NCI-H345 treated with DMSO at 0.1 percent for 48 hours (cell line): ENCODE measurements around the gene STX1B.
"Not testable (repeated sequence)": the region's sequence is repeated elsewhere in the genome, so short reads cannot be mapped to it uniquely, and the experiment has no call there.

Experiments
- DNase-seq: peaks from one replicate; lab custom pipeline; 2025; ENCODE audit not compliant: unreplicated experiment; lab: John Stamatoyannopoulos, UW

STX1B gene

DNA sequence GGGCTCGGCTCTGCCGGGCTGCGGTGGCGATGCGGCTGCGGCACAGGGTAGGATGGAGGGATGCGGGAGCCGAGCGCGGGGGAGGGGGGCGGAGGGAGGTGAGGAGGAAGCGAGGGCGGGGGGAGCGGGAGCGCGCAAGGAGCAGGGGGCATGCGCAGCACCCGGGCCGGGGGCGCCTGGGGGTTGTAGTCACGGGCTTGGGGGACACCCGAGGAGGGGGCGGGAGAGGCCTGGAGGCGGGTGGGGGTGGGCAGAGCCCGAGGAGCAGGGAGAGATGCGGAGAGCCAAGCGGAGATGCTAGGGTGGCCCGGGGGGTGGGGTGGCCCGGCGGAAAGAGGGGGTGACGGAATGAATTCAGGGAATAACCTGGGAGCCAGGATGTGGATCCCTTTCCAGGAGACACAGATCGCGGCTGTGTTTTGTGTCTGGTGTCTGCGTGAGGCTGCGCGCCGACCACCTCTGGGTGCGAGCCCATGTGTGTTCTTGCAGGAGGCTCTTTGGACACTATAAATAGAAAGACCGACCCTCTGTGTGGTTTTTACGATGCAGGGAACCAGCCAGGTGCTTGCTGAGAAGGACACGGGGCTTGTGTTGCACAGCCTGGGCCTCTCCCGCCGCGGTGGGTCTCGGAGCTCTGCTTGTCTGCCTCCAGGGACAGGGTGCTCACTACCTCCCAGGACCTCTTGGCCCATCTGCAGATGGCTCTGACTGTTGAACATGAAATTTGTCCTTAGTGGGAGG is at the start of gene STX1B:
STX1B (minus strand) TSS at position 54 of the 741 bp plus-strand sequence. CDS start 242 bp downstream, outside the sequence.
- DNase-seq: no peak

DNA sequence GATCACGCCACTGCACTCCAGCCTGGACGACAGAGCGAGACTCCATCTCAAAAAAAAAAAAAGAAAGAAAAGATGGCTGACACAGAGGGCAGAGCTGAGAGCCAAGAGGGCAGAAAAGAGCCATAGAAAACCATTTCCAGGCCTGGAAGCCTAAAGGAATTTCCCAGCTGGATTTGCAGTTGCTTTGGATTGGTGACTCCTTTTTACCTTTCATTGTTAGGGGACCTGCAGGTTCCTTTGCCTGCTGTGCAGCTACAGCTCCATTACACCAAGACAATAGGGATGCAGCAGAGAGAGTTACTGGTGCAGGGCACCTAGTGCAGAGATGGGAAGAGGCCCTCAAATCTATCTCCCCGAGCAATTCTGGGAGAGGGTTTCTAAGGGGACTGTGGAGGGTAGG is 45.2 kb upstream of the STX1B start:
- DNase-seq: no peak

DNA sequence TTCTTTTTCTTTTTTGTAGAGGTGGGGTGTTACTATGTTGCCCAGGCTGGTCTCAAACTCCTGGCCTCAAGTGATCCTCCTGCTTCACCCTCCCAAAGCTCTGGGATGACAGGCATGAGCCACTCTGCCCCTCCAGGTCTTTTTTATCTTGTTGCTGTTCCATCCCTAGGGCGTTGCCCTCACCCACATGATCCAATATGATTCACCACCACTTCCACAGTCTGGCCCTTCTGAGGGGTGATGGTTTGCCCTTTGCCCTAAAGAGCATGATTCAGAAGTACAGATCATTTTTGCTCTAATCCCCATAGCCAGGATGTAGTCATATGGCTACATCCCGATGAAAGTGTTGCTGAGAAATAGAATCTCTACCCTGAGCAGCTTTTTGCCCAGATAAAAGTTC is 41.7 kb upstream of the STX1B start:
- DNase-seq: no peak

DNA sequence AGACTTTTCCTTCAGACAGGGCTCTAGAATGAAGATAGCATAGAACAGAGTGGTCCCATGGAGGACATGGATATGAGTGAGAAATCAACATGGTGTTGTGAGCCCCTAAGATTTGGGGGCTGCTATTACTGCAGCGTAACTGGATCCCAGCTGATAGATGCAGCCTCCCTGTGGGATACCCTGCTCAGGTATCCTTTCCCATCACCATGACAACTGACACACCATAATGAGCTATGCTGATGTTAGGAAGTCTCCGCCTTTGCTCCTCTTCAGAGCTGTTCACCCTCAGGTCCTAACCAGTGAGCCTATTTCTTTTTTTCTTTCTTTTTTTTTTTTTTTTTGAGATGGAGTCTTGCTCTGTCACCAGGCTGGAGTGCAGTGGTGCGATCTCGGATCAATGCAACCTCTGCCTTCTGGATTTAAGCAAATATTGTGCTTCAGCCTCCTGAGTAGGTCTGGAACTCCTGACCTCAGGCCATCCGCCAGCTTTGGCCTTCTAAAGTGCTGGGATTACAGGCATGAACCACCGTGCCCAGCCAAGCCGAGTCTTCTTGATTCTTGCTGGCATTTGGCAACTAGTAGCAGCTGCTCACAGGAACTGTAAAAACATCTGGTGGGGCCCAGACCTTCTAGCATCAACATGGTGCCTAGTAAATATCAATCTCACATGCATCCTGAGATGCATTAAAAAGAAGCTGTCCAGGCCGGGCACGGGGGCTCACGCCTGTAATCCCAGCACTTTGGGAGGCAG is 40.0 kb upstream of the STX1B start:
- DNase-seq: no peak

DNA sequence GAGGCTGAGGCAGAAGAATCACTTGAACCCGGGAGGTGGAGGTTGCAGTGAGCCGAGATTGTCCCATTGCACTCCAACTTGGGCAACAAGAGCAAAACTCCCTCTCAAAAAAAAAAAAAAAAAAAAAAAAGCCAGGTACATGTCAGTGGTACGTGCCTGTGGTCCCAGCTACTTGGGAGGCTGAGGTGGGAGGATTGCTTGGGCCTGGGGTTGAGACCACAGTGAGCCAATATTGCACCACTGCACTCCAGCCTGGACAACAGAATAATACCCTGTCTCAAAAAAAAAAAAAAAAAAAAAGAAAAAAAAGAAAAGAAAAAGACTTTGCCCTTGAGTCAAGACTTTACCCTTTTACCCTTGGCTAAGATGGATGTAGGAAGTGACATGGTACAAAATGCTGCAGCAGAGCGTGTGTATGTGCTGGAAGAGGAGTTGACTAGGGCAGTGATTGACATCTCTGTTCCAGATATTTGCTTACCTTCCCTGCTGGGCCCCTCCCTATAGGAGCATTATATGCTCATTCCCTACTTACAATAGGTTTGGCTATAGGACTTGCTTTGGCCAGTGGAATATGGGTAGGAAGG is 33.6 kb upstream of the STX1B start:
- DNase-seq: no peak

GRCh38 chr16:31043352-31043751 is 32.9 kb upstream of the STX1B start:
- DNase-seq: no peak

DNA sequence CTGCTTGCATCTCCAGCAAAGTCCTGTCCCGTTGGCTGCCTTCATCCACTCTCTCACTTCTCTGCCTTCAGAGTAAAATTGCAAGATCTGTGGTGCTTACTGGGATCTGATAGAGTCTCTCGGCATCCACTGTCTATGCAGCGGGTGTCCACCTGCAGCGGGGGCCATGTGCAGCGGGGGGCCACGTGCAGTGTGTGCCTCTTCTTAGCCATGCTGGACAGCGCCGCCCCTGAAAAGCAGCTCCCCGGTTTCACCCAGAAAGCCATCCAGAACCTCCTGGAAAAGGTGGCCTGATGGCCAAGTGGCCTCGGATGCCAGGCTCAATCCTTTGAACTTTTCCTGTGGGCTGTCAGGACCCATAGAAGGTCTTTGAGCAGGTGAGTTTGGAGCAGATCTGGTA is 32.4 kb upstream of the STX1B start:
- DNase-seq: no peak

- DNase-seq: no peak
These were observed 28.6 kb upstream of the STX1B start for GRCh38 chr16:31038993-31039392.

- DNase-seq: no peak
These were observed 26.3 kb upstream of the STX1B start for GRCh38 chr16:31036691-31037090.

DNA sequence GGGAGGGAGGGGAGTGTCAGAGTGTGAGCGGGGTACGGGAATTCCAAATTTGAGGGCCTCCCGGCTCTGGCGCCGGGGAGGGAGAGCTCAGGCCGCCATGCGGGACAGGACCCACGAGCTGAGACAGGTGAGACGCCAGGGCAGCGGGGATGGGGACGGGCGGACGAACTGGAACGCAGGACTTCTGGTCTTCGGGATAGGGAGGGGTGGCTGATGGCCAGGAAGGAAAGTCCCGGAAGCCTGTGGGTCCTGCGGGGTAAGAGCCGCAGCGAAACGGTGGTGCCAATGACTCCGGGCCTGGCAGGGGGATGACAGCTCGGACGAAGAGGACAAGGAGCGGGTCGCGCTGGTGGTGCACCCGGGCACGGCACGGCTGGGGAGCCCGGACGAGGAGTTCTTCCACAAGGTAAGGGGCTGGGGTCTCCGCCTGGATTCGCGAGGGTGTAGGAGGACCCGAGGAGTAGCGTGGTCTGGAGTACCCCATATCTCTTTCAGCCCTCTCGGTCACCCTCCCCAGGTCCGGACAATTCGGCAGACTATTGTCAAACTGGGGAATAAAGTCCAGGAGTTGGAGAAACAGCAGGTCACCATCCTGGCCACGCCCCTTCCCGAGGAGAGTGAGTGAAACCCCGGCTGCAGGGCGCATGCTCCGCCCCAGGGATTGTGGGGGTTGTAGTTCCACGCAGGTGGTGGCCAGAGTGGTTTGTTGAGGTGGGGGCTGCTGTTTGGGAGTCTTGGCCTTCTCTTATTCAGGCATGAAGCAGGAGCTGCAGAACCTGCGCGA is 23.5 kb upstream of the STX1B start:
- peak; percentile 84 for DNase-seq

GRCh38 chr16:31032736-31033708 is 22.6 kb upstream of the STX1B start, which contains the start of gene STX4:
Gene STX4, plus strand, starts transcription at chr16:31033558. Its CDS starts 248 bp downstream, at chr16:31033806.
- peak; percentile 98 for DNase-seq

DNA sequence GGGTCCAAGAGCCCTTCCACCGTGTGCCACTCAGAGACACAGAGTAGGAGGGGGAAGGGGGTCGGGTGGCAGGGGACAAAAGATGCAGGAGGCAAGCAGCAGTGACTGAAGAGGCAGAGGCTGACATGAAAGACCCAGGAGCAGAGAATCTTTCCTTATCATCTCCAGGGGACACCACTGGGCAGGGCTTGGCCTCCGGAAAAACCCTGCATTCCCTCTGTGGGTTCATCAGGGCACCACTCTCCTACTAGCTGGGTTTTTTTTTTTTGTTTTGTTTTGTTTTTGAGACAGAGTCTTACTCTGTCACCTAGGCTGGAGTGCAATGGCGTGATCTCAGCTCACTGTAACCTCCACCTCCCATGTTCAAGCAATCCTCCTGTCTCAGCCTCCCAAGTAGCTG is 20.8 kb upstream of the STX1B start:
- no peak for DNase-seq

- no peak for DNase-seq
These were observed 18.8 kb upstream of the STX1B start for GRCh38 chr16:31029272-31029671.

DNA sequence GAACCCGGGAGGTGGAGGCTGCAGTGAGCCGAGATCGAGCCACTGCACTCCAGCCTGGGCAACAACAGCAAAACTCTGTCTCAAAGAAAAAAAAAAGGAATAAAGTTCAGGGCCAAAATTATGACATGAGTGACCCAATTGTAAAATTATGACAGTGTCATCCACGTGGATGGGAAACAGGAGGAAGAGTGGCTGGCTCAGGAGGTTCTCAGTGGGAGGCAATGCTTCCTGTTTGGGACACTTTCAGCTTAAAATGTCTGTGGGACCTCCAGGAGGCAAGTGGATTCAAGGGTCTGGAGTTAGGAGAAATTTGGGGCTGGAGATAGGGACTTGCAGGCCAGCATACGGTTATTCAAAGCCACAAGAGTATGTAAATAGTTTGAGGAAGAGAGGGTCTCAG is 14.9 kb upstream of the STX1B start:
- DNase-seq: no peak

- no peak for DNase-seq
These were observed 13.3 kb upstream of the STX1B start for GRCh38 chr16:31023627-31024226.

DNA sequence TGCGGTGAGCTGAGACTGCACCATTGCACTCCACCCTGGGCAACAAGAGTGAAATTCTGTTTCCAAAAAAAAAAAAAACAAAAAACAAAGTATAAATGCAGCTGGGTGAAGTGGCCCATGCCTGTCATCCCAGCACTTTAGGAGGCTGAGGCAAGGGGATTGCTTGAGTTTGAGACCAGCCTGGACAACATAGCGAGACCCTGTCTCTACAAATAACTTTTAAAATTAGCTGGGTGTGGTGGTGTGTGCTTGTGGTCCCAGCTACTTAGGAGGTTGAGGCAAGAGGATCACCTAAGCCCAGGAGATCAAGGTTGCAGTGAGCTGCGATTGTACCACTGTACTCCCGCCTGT is 12.8 kb upstream of the STX1B start:
- no peak for DNase-seq

DNA sequence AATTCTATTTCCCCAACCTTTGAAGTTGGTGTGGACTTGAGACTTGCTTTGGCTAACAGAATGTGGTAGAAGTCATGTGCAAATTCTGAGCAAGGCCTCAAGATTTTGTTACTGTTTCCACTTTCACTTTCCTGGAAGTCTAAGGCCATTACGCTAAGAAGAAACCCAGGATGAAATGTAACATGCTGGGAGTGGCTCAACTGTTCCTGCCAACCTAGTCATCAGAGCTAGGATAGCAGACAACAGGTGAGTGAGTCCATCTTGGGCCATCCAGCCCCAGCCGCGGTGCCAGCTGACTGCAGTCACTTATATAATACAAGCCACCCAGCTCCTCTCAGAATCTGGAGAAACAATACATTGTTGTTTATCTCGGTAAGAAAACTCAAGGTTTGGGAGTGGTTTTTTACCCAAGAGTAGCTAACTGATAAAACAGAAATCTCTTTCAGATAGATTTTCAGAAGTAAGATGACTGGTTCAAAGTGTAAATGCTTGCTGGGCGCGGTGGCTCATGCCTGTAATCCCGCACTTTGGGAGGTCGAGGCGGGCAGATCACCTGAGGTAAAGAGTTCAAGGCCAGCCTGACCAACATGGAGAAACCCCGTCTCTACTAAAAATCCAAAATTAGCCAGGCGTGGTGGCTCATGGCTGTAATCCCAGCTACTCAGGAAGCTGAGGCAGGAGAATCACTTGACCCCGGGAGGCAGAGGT is 12.3 kb upstream of the STX1B start:
- no peak for DNase-seq

DNA sequence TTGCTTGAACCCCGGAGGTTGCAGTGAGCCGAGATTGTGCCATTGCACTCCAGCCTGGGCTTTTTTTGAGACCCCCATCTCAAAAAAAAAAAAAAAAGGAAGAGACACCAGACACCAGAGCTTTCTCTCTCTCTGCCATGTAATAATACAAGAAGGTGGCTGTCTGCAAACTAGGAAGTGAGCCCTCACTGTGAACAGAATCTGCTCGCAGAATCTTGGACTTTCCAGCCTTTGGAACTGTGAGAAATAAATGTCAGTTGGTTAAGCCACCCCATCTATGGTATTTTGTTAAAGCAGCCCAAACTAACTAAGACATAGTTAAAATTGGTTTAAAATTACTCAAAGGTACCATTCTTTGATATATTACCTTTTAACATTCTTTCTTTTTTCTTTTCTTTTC is 10.1 kb upstream of the STX1B start:
- DNase-seq: no peak

DNA sequence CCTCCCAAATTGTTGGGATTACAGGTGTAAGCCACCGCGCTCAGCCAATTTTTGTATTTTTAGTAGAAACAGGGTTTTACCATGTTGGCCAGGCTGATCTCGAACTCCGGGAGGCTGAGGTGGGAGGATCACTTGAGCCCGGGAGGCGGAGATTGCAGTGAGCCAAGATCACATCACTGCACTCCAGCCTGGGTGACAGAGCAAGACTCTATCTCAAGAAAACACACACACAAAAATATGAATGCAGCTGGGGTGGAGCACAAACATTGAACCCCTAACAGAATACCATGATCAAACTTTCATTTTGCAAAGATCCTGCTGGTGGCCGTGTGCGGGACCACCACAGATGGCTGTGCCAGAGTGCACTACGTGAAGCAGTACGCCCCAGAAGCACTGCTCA is 7.3 kb upstream of the STX1B start:
- not testable (repeated sequence) for DNase-seq
